Breast epithelium (tissue), 4 donors: ENCODE results near the gene FAM3D. TPM values are rescaled to one million over a fixed set of nuclear protein-coding genes. Genes with fewer than 3 reads are reported as not detected.
A peak's percentile ranks its signal among the peaks of the same experiment; 100 is the strongest.

Experiments used
- DNase-seq, 2 donors: peaks; one replicate each; pipeline ENCODE4 v3.0.0-alpha.2; 2019; ENCODE audit warnings: low spot score in 2 of 2
- H3K27ac ChIP-seq, 2 donors: fragments of 200-600 bp; sonication (generic) in 1 of 2; one replicate each; pipeline ENCODE4 v1.5.1; 2016 to 2019; ENCODE audit warnings: mild to moderate bottlenecking in 1 of 2
- H3K27me3 ChIP-seq, 2 donors: fragments of 200-600 bp; sonication (generic) in 1 of 2; one replicate each; pipeline versions ENCODE4 v1.5.1 to v1.6.0; 2017 to 2019; ENCODE audit warnings: control low read depth in 1 of 2, mild to moderate bottlenecking in 1 of 2
- H3K36me3 ChIP-seq: fragments of 200-600 bp; one replicate; pipeline ENCODE4 v1.5.1; 2019
- H3K4me1 ChIP-seq, 2 donors: fragments of 200-600 bp; sonication (generic); one replicate each; pipeline ENCODE4 v1.5.1; 2016 to 2019; ENCODE audit warnings: control low read depth in 1 of 2
- H3K4me3 ChIP-seq, 3 donors: fragments of 200-600 bp; sonication (generic); 1 replicate in 2 of 3; 2 replicates in 1 of 3; pipeline ENCODE4 v1.5.1; 2016 to 2019; ENCODE audit warnings: mild to moderate bottlenecking in 3 of 3, moderate library complexity in 2 of 3
- H3K9me3 ChIP-seq, 2 donors: fragments of 200-600 bp; sonication (generic) in 1 of 2; one replicate each; pipeline ENCODE4 v1.5.1; 2016 to 2019; ENCODE audit warnings: control low read depth in 1 of 2
- CTCF ChIP-seq, 3 donors: fragments of 450-650 bp; IDR thresholded peaks; one replicate each; pipeline ENCODE4 v1.5.1; 2016 to 2017; ENCODE audit warnings: antibody characterized with exemption in 3 of 3, mild to moderate bottlenecking in 3 of 3, moderate library complexity in 3 of 3
- POLR2A ChIP-seq: fragments of 450-650 bp; IDR thresholded peaks from one replicate; pipeline ENCODE4 v1.6.1; 2016; ENCODE audit warnings: antibody characterized with exemption, mild to moderate bottlenecking, moderate library complexity
- POLR2AphosphoS5 ChIP-seq, 3 donors: sonication (generic); formaldehyde crosslinking; IDR thresholded peaks; one replicate each; pipeline ENCODE4 v1.6.1; 2017; ENCODE audit warnings: antibody characterized with exemption in 3 of 3
- intact Hi-C: fragments of 100-400 bp; cut with DNase I; formaldehyde crosslinking; loops from one replicate; pipeline ENCODE4 v1.15.1; 2023; ENCODE audit warnings: low total_unique reads
- total RNA-seq, 3 donors: library from RNA; depleted of rRNA; stranded (reverse); fragments of >200 nt; gene quantifications; one replicate each; pipeline ENCODE4 v1.1.0, GENCODE V29; 2016

The FAM3D gene
- total RNA-seq, 3 donors from 2014 or later, result 4.3 to 17.6 TPM; not detected in 1

DNA sequence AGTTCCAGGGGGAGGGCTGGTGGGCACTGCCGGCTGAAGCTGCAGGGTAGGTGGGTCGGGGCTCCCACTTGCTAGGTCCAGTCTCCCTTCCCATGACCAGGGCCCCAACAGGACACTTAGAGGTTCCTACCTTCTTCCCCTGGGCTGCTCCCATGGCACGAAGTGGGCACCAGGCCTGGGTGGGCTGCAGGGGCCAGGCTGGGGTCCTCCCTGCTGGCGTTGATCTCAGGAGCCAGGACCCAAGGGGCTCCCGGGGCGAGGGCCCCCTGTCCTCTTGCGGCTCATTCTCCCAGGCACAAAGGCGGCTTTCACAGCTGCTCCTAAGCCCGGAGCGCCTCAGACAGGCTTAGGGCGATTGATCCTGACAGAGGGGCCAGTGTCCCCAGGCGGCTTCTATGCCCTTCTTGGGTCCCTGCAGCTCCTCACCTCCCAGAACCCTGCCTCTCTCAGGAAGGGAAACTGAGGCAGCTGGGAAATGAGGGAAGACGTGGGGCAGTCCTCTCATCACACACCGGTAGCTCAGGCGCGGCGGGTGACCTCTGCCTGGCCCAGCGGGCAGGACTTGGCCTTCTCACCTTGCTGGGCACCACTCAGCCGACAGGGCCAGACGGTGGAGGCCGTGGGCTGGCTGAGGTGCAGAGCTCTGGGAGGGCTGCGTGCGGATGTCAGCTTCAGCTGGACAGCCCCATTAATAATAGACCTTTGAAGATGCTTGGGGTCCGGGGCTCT, 39.6 kb downstream of the FAM3D start:
- peak overlapping the region; percentile 67 to 71 for H3K27ac ChIP-seq
- H3K27me3 ChIP-seq, result no peaks in the 10 kb centered on the region
- TF ChIP-seq POLR2A, result no peak
- DNase-seq, result no peak
- no peaks in the 10 kb centered on the region for H3K9me3 ChIP-seq
- no peaks in the 10 kb centered on the region for H3K36me3 ChIP-seq
- peaks cover 0 to 24% of the 10 kb centered on the region in 2 donors for H3K4me1 ChIP-seq
- intact Hi-C loops, result no loop called here
- peak overlapping the region in 2 of 3 donors; percentile 0 to 34 for H3K4me3 ChIP-seq

DNA sequence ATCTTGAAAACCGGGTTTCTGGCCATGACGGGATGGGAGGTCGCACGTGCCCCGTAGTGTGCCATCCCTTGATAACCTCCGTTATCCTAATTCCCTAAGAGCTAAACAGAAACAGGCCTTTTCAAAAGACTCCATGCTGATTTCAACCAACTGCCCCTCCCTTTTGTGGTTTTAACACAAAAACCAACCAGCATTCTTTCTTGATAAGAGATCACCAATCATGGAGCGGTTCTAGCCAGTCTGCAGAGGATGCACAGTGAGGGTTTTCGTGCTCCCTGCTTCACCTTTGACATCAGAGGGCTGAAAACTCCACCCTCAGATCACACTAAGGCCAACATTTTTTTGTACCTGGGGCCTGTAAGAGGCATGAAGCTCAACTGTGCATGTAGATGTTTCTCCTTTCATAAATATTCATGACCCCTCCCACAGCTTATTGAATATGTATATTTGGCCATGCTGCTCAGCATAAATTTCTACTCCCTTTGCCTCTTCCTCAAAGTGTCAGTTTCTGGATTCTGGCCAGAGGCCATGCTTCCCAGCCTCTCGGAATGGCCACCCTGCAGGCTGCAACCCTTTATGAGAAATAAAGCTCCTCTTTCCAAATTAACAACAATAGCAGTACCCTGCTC, 41.3 kb downstream of the FAM3D start:
- H3K27ac ChIP-seq, result no peak overlapping the region
- no peaks in the 10 kb centered on the region for H3K27me3 ChIP-seq
- TF ChIP-seq POLR2AphosphoS5 (IDR thresholded peaks at IDR 0.05) (no peak), POLR2A (no peak), CTCF (IDR thresholded peaks at IDR 0.05) (no peak)
- H3K4me3 ChIP-seq, result peak overlapping the region in 1 of 3 donors; percentile 34
- H3K9me3 ChIP-seq, result no peaks in the 10 kb centered on the region
- no peak for DNase-seq
- no peaks in the 10 kb centered on the region for H3K36me3 ChIP-seq
- peaks cover 0 to 24% of the 10 kb centered on the region in 2 donors for H3K4me1 ChIP-seq
- intact Hi-C loops, result no loop called here

GRCh38 chr3:58624550-58624949, 42.0 kb downstream of the FAM3D start:
- intact Hi-C loops, result loop anchor here (5.0 kb wide), 1 partner anchor 1203 kb away; no protein-coding TSS in a partner anchor
- Histone ChIP-seq H3K27me3 (no peaks in the 10 kb centered on the region), H3K27ac (no peak overlapping the region), H3K4me1 (peaks cover 0 to 16% of the 10 kb centered on the region in 2 donors), H3K9me3 (no peaks in the 10 kb centered on the region), H3K4me3 (no peak overlapping the region), H3K36me3 (no peaks in the 10 kb centered on the region)
- DNase-seq, result no peak
- no peak for TF ChIP-seq POLR2A
- no peak for TF ChIP-seq CTCF (IDR thresholded peaks at IDR 0.05)
- no peak for TF ChIP-seq POLR2AphosphoS5 (IDR thresholded peaks at IDR 0.05)

DNA sequence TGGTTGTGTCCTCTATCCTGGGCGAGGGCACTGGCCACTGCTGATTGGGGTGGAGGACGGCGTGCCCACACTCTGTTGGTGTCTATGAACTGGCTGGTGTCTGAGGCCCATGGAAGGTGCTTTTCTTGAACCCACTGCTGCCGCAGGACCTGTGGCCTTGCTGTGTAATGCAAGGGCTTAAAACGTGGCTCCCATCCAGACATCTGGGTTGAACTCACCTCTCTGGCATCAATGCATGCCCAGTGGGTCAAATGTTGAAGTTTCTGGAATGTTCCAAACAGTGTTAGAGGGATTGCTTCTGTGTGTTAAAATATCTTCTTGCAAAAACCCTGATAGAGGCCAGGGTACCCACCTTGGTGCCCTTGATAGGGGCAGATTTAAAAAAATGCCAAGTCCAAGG, 42.6 kb downstream of the FAM3D start:
- no peak for DNase-seq
- H3K9me3 ChIP-seq, result no peaks in the 10 kb centered on the region
- H3K27me3 ChIP-seq, result no peaks in the 10 kb centered on the region
- intact Hi-C loops, result loop anchor here (5.0 kb wide), 1 partner anchor 1203 kb away; no protein-coding TSS in a partner anchor
- TF ChIP-seq CTCF (IDR thresholded peaks at IDR 0.05) (no peak), POLR2AphosphoS5 (IDR thresholded peaks at IDR 0.05) (no peak), POLR2A (no peak)
- no peak overlapping the region for H3K4me3 ChIP-seq
- H3K27ac ChIP-seq, result no peak overlapping the region
- H3K36me3 ChIP-seq, result no peaks in the 10 kb centered on the region
- peaks cover 0 to 10% of the 10 kb centered on the region in 2 donors for H3K4me1 ChIP-seq

GRCh38 chr3:58623478-58623877, 43.1 kb downstream of the FAM3D start:
- no peaks in the 10 kb centered on the region for H3K9me3 ChIP-seq
- H3K36me3 ChIP-seq, result no peaks in the 10 kb centered on the region
- H3K27ac ChIP-seq, result no peak overlapping the region
- no peak overlapping the region for H3K4me3 ChIP-seq
- intact Hi-C loops, result loop anchor here (5.0 kb wide), 1 partner anchor 1204 kb away; no protein-coding TSS in a partner anchor
- TF ChIP-seq POLR2AphosphoS5 (IDR thresholded peaks at IDR 0.05), result no peak
- no peak for TF ChIP-seq CTCF (IDR thresholded peaks at IDR 0.05)
- no peak for TF ChIP-seq POLR2A
- no peak for DNase-seq
- peaks cover 0 to 7% of the 10 kb centered on the region in 2 donors for H3K4me1 ChIP-seq
- H3K27me3 ChIP-seq, result no peaks in the 10 kb centered on the region
